HG03108 (cell line): Measurements from ENCODE around the gene SSU72.

Experiments used
- ATAC-seq: cut with Tn5 transposase; IDR thresholded peaks from one replicate; pipeline ENCODE4 v1.9.1; 2021; ENCODE audit warnings: moderate library complexity; ENCODE audit not compliant: unreplicated experiment

SSU72 gene

DNA sequence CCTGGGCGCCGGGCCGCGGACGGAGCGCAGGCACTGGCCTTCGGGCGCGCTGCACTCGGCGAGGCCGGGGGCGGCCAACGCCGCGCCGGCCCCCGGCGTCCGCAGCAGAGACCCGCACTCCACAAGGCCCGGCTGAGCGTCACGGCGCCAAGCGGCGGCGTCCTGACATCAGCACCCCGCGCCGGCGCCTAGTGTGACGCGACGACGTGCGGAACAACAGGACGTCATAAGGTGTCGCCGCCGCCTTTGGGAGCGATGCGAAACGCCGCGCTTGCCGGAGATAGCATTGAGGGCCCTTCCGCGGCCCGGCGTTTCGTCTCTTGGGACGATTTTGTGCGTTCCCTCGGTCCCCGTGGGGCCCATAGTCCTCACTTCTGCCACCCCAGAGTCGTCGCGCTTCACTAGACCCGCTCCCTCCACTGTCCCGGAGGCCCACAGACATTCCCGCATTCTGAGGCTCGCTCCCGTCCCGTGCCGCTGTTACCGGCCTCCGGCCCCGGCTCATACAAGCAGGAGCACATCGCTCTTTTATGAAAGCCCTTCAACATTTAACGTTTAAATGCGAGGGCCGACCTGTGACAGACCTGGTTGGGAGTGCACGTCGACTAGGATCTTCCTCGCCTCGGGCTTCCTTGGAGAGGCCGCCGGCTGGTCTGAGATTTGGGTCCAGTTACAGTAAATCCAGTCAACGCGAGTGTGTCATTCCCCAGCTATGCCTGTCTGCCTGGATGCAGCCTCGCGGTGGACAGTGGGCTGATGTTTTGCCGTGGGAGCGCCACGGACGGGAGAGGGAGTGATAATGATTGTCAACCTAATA is at the start of gene SSU72:
Gene SSU72, minus strand, starts transcription at position 143 of the 817 bp plus-strand sequence. CDS start 306 bp downstream, outside the sequence.
- peak; percentile 71 for ATAC-seq

DNA sequence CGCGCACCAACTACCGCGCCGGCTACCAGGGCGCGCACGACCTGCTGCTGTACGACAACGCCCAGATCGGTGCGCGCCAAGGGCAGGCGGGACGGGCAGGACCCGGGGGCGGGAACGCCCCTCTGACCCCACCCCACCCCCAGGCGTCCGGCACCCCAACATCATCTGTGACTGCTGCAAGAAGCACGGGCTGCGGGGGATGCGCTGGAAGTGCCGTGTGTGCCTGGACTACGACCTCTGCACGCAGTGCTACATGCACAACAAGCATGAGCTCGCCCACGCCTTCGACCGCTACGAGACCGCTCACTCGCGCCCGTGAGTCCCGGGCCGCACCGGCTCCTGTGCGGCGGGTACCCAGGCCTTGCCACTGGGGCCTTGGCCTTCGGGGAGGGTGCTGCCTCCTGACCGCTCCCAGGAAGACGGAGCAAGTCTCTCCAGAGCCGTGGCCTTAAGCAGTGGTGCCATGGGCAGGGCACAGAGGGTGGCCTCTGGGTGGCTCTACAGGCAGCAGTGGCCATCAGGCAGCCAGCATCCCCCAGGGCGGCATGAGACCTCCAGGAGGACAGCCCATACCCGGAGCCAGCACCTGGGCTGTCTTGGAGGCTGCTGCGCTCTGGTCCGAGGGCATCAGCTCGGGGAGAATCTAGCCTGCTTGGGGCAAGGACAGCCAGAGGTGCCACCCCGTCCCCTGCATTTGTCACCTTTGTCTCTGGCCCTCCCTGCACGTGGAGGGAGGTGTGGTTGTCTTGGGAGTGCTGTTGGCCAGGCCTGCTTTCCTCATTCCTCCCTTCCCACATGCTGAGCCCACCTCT is 49.2 kb upstream of the SSU72 start:
- ATAC-seq, result no peak

DNA sequence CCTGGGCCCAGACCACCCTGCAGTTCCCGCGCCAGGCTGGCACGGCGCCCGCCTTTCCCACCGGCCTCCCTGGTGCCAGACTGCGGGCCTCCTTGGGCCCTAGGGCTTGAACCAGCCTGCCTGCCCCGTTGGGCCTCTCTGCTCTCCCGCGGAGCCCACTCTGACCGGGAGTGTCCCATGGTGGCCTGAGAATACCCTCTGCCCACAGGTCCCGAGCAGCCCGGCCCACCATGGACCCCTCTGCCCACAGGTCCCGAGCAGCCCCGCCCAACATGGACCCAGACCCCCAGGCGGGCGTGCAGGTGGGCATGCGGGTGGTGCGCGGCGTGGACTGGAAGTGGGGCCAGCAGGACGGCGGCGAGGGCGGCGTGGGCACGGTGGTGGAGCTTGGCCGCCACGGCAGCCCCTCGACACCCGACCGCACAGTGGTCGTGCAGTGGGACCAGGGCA is 48.5 kb upstream of the SSU72 start:
- no peak for ATAC-seq

DNA sequence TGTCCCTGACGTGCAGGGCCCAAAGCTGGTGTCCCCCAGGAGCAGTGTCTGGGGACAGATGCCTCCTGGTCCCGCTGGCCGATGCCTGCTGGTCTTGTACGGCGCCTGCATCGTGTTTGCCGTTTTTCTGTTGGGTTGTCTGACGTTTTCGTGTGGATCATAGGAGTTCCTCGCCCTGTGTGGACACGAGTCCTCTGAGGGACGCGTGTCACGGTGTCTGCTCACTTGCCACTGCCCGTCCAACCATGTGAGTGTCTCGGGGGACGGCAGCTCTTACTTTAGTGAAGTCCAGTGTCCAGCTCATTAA is 48.1 kb upstream of the SSU72 start:
- no peak for ATAC-seq

DNA sequence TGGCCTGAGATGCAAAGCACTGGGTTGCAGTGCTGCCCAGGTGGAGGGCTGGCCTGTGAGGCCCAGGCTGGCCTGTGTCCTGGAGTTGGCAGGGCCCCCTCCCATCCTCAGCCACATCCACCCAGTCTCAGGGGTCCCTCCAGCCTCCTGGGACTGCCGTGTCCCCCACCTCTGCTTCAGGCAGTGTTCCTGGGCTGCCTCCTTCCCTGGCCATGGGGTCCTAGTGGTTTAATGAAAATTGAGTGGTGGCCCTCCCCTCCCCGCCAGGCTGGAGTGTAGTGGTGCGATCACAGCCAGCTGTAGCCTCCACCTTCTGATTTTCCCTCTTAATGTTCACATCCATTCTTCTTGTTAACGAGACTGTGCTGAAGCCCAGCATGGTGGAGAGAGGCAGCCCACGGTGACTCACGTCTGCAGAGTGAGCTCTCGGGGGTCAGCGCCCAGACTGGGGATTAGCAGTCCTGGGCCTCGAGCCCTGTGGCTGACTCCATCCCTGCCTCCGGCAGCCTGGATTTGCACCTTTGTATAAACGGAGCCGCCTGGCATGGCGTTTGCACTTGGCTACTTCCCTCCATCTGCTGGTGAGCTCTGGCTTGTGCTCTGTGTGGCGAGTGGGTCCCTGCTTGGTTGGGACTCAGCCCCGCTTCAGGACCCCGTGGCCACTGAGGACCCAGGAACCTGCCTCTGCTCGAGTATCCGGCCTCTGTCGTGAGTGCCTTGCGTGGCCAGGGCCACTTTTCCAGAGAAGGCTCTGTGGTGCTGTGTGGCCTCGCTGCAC is 47.5 kb upstream of the SSU72 start:
- no peak for ATAC-seq

DNA sequence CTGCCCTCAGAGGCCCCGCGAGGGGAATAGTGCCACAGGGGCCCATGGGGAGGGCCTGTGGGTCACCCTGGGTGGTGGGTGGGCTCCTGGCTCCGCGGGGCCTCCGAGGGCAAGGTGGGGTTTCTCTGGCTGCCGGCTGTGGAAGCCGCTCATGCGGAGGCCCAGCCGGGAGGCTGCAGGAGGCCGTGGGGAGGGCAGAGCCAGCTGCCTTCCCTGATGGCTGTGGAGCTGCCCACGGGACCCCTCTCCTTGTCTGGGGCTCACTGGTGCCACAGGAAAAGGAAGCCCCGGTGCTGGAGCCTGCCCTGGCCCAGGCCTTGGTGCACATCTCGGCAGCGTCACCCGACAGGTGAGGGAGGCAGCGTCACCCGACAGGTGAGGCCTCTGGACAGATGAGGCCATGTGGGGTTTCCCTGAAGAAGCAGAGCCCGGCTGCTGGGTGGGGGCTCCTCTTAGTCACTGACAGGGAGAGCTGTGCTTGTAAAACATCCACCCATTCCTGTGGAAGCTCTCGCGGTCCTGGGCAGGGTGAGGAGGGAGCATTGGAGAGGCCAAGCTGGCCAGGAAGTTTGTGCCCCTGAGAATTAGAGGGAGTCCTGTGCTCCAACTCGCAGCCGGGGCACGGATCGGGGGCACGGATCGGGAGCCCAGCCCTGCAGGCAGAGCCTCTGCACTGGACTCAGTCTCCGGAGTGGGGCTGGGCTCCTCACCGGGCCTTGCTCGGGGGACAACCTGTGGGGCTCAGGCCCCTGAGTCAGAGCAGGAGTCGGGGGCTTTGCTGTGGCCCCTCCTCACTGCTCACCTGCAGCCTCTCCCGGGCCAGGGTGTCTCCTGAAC is 46.7 kb upstream of the SSU72 start:
- no peak for ATAC-seq

DNA sequence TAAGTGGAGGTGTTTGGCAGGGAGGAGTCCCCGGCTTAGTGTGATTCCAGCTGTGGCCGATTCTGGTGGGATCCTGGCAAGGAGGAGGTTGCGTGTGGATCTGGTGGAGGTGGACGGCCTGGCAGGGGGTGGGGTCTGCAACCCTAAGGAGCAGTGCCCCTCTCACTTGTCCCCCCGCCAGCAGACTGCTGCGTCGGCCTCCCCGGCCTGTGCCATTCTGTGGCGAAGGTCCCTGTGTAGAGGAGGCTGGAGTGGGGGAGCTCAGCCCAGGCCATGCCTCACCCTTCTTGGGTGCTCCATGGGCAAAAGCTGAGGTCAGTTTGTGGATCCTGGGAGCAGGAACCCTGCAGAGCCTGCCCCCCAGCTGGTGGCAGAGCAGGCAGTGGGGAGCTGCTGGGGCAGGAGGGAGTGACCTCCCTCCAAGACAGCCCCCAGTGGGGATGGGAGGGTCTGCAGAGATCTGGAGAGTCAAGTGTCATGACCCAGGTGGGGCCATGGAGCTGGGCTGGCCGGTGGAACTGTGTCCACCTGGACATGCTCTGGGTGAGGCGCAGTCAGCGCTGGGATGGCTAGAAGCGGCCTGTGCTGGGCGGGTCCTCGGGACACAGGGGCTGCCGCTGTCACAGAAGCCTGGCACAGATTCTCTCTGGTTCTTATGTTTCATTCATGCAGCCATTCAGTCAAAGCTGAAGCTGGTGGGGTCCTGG is 45.9 kb upstream of the SSU72 start:
- ATAC-seq, result no peak

DNA sequence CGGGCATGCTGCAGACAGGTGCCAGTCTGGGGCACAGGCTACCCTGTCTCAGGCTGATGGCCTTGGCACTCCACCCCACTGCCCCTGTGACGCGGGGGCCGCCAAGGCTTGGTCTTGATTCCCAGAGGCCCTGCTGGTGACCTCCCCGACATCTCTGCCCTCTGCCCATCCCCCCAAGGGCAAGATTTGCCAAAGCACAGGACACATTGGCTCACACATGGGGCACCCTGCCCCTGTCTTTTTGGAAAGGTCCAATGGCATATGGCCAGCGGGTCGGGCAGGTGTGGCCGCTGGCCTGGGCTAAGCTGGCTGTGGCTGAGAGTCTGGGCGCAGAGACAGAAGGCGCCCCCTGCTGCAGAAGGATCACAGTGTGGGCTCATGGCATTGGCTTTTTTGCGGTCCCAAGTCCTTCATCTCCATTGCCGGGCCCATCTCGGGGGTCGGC is 45.3 kb upstream of the SSU72 start:
- ATAC-seq, result no peak

DNA sequence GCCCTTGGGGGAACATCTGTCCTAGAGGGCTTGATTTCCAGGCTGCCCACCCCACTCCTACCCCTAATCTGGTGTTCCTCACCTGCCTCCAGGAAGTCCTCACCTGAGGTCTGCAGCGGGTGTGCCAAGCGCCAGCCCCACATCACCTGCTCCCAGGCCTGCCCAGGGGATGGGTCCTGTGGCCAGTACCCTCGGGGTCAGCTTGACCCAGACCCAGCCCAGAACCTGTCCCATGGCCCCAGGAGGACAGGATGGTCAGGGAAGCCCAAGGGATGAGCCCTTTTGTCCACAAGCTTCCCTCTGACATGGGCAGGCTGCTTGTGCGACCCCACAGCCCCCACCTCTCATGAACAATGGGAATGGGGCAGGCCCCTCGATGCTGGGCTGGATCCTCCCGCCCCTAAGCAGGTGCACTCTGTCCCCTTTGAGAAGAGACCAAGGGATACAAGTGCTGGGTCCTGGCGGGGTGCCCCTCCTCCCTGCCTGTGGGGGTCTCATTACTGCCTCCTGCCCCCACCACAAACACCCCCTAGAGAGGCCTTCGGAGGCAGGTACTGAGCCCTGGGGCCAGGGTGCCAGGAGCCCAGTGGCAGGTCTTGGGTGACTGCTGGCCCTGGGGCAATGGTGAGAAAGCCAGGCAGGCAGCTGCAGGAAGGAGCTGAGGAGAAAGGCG is 43.9 kb upstream of the SSU72 start:
- ATAC-seq, result no peak

DNA sequence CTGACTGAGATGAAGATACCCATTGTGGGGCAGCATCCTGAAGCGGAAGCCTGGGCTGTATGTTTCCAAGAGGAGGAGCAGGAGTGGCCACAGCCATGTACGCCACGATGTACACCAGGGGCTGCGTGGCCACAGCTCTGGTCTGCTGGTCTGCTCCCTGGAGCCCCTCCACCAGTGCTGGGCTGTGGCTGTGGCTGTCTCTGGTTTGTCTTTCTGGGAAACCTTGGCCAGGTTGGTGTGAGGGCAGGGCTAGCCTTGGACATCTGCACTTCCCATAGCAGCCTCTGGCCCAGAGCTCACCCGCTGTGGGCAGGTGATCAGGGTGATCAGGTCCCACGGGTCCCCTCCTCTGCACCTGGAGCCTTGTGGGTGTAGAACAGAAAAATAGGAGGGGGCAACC is 43.3 kb upstream of the SSU72 start:
- ATAC-seq, result no peak

DNA sequence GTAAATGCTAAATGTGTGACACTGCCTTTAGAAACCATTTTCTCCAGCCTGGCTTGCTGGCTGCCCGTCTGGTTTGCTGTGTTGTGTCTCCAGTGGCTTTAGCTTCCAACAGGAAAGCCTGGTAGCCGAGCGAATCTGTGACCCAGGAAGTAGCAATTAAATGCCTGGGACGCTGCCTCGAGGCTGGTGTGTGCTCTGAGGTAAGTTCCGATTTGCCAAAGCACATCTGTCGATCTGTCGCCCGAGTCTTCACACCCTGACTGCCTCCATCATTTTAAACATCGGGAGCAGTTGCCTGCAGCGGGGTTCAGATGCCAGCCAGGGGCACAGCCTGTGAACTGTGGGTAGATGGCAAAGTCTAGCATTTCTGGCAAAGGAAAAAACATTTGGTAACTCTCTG is 42.9 kb upstream of the SSU72 start:
- no peak for ATAC-seq

DNA sequence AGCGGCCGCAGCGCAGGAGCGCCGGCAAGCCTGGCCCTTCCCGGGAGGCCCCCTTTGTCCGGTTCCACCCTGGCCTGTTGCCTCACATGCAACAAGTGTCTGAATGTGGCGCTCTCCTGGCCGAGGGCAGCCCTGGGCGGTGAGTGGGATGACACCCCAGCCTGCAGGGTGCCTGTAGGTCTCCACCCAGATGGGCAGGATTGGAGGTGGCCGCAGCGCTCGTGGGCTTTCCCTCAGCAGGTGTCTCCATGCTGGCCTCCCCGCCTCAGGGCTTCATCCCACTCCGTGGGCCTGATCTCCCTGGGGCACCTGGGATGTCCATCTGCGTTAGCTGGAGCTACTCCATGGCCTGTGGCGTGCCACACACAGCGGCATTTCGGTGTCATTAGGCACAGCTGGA is 42.2 kb upstream of the SSU72 start:
- ATAC-seq, result no peak

DNA sequence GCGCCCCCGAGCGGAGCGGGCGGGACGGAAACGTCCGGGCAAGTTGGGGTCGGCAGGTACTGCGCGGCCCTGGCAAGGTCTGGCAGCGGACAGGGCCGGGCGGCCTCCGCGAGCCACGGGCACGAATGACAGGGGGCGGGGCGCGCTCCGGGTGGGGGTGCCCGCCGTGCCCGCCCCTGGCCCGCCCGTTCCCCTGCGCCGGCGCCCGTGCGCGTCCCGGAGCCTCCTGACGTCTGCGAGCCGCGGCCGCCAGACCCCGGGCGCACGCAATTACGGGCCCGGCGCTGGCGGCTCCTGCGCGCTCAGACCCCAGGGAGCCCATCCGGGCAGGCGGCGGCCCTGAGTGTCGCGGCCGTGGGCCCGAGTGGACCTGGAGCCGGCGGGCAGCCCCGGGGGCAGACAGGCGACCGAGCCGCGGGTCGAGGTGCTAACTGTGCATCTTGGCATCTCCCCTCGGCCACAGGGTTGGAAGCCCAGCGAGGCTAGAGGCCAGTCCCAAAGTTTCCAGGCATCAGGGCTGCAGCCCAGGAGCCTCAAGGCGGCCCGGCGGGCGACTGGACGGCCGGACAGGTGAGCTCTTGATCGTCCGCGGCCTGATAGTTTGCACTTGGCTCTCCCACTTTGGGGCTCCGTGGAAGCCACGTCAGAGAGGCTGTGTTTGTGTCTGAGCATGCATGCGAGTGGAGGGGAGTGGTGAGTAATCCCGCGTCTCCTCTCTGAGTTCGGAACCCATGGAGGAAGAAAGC is 41.6 kb upstream of the SSU72 start:
- peak; percentile 14 for ATAC-seq

DNA sequence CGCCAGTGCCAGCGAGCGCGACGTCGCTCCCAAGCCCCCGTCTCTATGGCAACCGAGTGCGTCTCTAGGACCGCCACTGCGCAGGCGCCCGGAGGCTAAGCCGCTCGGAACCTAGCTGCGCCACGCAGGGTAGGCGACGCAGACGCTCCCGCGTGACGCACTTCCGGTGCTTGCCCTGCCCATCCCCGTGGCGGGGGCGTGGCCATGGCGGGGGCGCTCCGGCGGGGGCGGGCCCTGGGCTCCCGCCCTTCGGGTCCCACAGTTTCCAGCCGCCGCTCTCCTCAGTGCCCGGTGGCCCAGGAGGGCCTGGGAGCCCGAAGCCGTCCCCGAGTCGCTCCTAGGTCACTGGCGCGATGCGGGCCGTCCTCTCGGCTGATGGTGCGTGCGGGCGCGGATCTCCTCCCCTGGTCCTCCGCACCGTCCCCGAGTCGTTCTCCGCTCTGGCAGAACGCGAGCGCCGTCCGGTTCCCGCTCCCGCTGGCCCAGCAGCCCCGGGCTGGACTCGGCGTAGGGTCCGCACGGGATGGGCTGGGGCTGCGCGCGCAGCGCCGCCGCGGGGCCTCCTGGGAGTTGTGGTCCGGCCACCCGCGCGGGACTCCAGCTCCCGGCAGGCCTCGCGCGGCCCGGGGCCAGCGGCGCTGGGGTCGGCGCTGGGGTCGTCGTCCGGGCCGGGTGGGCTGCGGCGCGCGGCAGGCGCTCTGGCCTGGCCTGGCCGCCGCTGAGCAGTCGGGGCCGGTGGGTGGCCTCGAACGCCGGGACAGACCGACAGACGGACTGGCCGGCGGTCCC is 40.8 kb upstream of the SSU72 start, which contains the start of gene MIB2:
Gene MIB2, plus strand, starts transcription at position 245 of the 789 bp plus-strand sequence. CDS start 7,953 bp downstream, outside the sequence.
- ATAC-seq, result peak; percentile 80

DNA sequence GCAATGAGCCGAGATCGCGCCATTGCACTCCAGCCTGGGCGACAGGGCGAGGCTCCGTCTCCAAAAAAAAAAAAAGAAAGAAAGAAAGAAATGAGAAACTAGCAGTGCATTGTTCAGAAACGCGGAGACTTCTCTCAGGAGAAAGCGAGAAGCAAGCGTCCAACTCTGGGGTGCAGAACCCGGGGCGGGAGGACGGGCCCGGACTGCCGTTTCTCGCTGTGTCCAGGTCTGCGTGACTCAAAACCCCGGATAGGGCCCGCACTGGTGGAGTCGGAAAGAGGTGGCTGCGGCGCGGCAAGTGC is 40.2 kb upstream of the SSU72 start:
- no peak for ATAC-seq

DNA sequence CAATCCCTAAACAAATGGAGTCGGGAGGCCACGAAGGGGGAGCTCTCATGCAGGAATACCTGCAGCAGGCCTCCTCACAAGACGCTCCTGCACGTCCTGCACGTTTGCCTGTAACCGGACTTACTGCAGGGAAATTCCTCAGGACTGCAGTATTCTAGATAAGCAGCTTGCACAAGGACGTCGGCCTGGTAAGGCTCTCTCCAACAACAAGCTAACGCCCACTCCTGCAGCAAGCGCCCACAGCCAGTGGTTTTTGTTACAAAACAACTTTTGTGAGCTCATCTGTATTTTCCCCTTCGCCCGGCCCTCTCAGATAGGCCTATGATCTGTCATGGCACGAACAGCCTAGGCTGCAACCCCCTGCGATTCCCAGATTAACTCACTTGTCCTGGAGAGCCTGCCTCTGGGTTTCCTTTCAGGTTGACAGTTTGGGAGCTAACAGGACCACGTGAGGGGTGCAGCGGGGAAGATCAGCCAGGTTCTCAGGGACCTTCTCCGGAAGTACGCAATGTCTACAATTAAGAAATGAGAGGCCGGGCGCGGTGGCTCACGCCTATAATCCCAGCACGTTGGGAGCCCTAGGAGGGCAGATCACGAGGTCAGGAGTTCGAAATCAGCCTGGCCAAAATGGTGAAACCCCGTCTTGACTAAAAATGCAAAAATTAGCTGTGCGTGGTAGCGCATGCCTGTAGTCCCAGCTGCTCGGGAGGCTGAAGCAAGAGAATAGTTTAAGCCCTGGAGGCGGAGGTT is 39.7 kb upstream of the SSU72 start:
- no peak for ATAC-seq

DNA sequence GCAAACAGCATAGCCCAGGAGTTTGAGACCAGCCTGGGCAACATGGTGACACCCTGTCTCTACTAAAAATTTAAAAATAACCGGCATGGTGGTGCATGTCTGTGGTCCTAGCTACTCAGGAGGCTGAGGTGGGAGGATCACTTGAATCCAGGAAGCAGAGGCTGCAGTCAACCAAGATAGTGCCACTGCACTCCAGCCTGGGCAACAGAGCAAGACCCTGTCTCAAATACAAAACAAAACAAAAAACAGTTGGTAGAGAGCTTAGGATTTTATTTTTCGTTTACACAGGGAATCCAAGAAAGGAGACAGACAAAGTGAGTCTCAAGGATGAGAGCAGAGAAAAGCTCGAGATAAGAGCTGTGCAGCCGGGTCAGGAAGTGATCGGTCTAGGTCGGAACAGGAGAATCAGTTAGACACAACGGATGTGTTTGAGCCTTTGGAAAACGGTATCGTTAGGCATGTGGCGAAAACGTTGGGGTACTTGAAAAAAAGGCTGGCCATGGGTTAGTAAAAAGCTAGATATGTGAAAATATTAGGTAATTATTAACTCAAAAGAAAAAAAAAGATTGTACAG is 38.9 kb upstream of the SSU72 start:
- no peak for ATAC-seq
